ENCODE results near the gene ATG10. TPM values are rescaled to one million over a fixed set of nuclear protein-coding genes. Genes with fewer than 3 reads are reported as not detected.

ATG10 gene
- total RNA-seq, 1 donor from 2014 or later: 4.3 TPM

DNA sequence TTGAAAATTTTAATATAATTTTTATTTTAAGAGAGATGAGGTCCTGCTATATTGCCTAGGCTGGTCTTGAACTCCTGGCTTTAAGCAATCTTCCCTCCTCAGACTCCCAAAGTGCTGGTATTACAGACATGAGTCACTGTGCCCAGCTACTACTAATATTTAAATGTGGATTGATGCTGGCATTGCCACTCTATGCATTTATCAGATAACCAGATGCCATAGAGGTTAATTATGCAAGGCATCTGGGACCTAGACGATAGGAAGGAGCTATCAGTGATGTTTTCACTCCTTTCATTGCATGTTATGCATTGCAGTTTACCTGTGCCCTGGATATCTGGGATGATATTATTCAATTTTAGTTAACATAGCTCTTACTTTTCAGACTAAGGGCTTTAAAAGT is 179.4 kb downstream of the ATG10 start:
- no peak overlapping the region for H3K27ac Mint-ChIP-seq (ENCODE audit: unreplicated experiment)
- no peak overlapping the region for H3K4me3 ChIP-seq (ENCODE audit: insufficient read depth, low read depth, low read length)
- H4K20me1 ChIP-seq (ENCODE audit: insufficient read depth, low read length): no peaks in the 10 kb centered on the region
- no peaks in the 10 kb centered on the region for H3K36me3 Mint-ChIP-seq (ENCODE audit: low read depth, unreplicated experiment)
- no peaks in the 10 kb centered on the region for H3K27me3 Mint-ChIP-seq (ENCODE audit: low read depth, unreplicated experiment)
- no peak overlapping the region for H3K4me3 Mint-ChIP-seq (ENCODE audit: unreplicated experiment)
- H3K36me3 ChIP-seq (ENCODE audit: insufficient read depth, low read length): no peaks in the 10 kb centered on the region
- H3K4me1 Mint-ChIP-seq (ENCODE audit: low read depth, unreplicated experiment): peaks cover 17% of the 10 kb centered on the region
- H3K9me3 ChIP-seq (ENCODE audit: insufficient read depth, low read depth, low read length): no peaks in the 10 kb centered on the region
- H3K79me2 ChIP-seq (ENCODE audit: insufficient read depth, low read length): no peaks in the 10 kb centered on the region
- H3K9me3 Mint-ChIP-seq (ENCODE audit: unreplicated experiment): no peaks in the 10 kb centered on the region
- H3K9ac ChIP-seq (ENCODE audit: low read length): no peak overlapping the region
- FAIRE-seq (no peak), DNase-seq (ENCODE audit: low read depth) (no peak)
- no peak for TF ChIP-seq EZH2 (IDR thresholded peaks at IDR 0.05; ENCODE audit: insufficient read depth, low read length)
- TF ChIP-seq, protein P1, sequence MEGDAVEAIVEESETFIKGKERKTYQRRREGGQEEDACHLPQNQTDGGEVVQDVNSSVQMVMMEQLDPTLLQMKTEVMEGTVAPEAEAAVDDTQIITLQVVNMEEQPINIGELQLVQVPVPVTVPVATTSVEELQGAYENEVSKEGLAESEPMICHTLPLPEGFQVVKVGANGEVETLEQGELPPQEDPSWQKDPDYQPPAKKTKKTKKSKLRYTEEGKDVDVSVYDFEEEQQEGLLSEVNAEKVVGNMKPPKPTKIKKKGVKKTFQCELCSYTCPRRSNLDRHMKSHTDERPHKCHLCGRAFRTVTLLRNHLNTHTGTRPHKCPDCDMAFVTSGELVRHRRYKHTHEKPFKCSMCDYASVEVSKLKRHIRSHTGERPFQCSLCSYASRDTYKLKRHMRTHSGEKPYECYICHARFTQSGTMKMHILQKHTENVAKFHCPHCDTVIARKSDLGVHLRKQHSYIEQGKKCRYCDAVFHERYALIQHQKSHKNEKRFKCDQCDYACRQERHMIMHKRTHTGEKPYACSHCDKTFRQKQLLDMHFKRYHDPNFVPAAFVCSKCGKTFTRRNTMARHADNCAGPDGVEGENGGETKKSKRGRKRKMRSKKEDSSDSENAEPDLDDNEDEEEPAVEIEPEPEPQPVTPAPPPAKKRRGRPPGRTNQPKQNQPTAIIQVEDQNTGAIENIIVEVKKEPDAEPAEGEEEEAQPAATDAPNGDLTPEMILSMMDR (IDR thresholded peaks at IDR 0.05; ENCODE audit: insufficient read depth, low read depth, low read length): no peak
- no peak overlapping the region for H3K27ac ChIP-seq (ENCODE audit: low read depth, low read length)
- no peaks in the 10 kb centered on the region for H3K4me1 ChIP-seq (ENCODE audit: insufficient read depth, low read length)
- no peak overlapping the region for H3K4me2 ChIP-seq (ENCODE audit: low read length)
- H3K27me3 ChIP-seq (ENCODE audit: insufficient read depth, low read length): no peaks in the 10 kb centered on the region
- no peak overlapping the region for H2AFZ ChIP-seq (ENCODE audit: low read depth, low read length)

DNA sequence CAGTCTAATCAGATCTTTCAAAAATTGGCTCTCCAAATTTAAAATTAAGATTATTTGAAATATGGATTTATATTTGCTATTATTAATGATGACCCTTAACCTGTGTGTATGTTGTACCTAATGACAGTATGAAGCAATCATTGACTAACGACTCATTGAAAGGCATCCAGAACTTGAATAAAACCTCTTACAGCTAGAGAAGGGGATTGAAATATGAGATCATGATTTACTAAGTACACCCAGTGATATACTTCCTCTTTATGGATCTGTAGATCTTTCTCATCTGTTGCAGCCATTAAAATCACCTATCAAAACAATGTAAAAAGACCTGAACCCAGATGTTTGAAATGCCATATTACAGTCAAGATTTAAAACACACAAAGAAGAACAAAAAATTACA is 179.8 kb downstream of the ATG10 start:
- Mint-ChIP-seq H3K27ac (ENCODE audit: unreplicated experiment) (no peak overlapping the region), H3K27me3 (ENCODE audit: low read depth, unreplicated experiment) (no peaks in the 10 kb centered on the region)
- H3K27me3 ChIP-seq (ENCODE audit: insufficient read depth, low read length): no peaks in the 10 kb centered on the region

DNA sequence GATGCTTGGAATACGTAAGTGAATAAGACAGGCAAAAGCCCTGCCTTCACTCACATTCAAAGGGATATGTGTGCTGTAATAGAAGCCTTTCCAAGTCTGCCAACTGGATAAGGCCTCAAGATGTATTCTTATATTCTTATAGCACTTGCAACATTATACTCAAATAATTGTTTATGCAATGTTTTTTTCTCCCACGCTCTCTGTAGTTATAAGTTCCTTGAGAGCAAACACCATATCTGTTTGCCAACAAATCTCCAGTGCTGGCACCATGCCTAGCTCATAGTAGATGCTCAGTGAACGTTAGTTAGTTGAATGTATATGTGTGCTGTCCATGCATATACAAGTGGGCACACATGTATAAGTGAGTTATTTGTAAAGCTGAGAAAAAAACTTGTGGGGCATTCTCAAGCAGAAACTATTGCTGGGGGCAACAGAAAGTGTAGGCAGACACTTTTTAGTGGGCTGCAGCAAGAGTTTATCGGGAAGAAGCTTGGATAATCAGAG is 181.2 kb downstream of the ATG10 start:
- no peak overlapping the region for H2AFZ ChIP-seq (ENCODE audit: low read depth, low read length)
- Mint-ChIP-seq H3K27me3 (ENCODE audit: low read depth, unreplicated experiment) (no peaks in the 10 kb centered on the region), H3K27ac (ENCODE audit: unreplicated experiment) (no peak overlapping the region), H3K4me3 (ENCODE audit: unreplicated experiment) (no peak overlapping the region), H3K36me3 (ENCODE audit: low read depth, unreplicated experiment) (no peaks in the 10 kb centered on the region), H3K9me3 (ENCODE audit: unreplicated experiment) (no peaks in the 10 kb centered on the region), H3K4me1 (ENCODE audit: low read depth, unreplicated experiment) (peaks cover 17% of the 10 kb centered on the region)
- no peak overlapping the region for H3K27ac ChIP-seq (ENCODE audit: low read depth, low read length)
- H3K9ac ChIP-seq (ENCODE audit: low read length): no peak overlapping the region
- FAIRE-seq (no peak), DNase-seq (ENCODE audit: low read depth) (no peak)
- no peaks in the 10 kb centered on the region for H3K4me1 ChIP-seq (ENCODE audit: insufficient read depth, low read length)
- H3K27me3 ChIP-seq (ENCODE audit: insufficient read depth, low read length): no peaks in the 10 kb centered on the region
- H3K4me3 ChIP-seq (ENCODE audit: insufficient read depth, low read depth, low read length): no peak overlapping the region
- H3K4me2 ChIP-seq (ENCODE audit: low read length): no peak overlapping the region
- no peaks in the 10 kb centered on the region for H3K9me3 ChIP-seq (ENCODE audit: insufficient read depth, low read depth, low read length)
- no peaks in the 10 kb centered on the region for H3K79me2 ChIP-seq (ENCODE audit: insufficient read depth, low read length)
- no peak for TF ChIP-seq EZH2 (IDR thresholded peaks at IDR 0.05; ENCODE audit: insufficient read depth, low read length)
- TF ChIP-seq, protein P1 (IDR thresholded peaks at IDR 0.05; ENCODE audit: insufficient read depth, low read depth, low read length): no peak
- H4K20me1 ChIP-seq (ENCODE audit: insufficient read depth, low read length): no peaks in the 10 kb centered on the region
- H3K36me3 ChIP-seq (ENCODE audit: insufficient read depth, low read length): no peaks in the 10 kb centered on the region

More for the DNA sequence above, 179.8 kb downstream of the ATG10 start:
- Mint-ChIP-seq H3K4me1 (ENCODE audit: low read depth, unreplicated experiment) (peaks cover 17% of the 10 kb centered on the region), H3K4me3 (ENCODE audit: unreplicated experiment) (no peak overlapping the region), H3K36me3 (ENCODE audit: low read depth, unreplicated experiment) (no peaks in the 10 kb centered on the region), H3K9me3 (ENCODE audit: unreplicated experiment) (no peaks in the 10 kb centered on the region)
- Histone ChIP-seq H3K4me2 (ENCODE audit: low read length) (no peak overlapping the region), H3K9me3 (ENCODE audit: insufficient read depth, low read depth, low read length) (no peaks in the 10 kb centered on the region), H3K36me3 (ENCODE audit: insufficient read depth, low read length) (no peaks in the 10 kb centered on the region), H3K27ac (ENCODE audit: low read depth, low read length) (no peak overlapping the region), H4K20me1 (ENCODE audit: insufficient read depth, low read length) (no peaks in the 10 kb centered on the region), H3K4me1 (ENCODE audit: insufficient read depth, low read length) (no peaks in the 10 kb centered on the region), H3K4me3 (ENCODE audit: insufficient read depth, low read depth, low read length) (no peak overlapping the region), H2AFZ (ENCODE audit: low read depth, low read length) (no peak overlapping the region), H3K79me2 (ENCODE audit: insufficient read depth, low read length) (no peaks in the 10 kb centered on the region), H3K9ac (ENCODE audit: low read length) (no peak overlapping the region)
- DNase-seq (ENCODE audit: low read depth) (no peak), FAIRE-seq (peak; percentile 13)
- no peak for TF ChIP-seq EZH2 (IDR thresholded peaks at IDR 0.05; ENCODE audit: insufficient read depth, low read length)
- TF ChIP-seq, protein P1 (IDR thresholded peaks at IDR 0.05; ENCODE audit: insufficient read depth, low read depth, low read length): no peak

All from astrocyte (in vitro differentiated cells and primary cell).